SK-N-SH (cell line): ENCODE data around the gene TMPRSS6.

Source experiments
- CTCF ChIP-seq: fragments of 200-600 bp; sonication (generic); IDR thresholded peaks from 2 replicates; pipeline ENCODE4 v1.6.1; 2017; ENCODE audit warnings: antibody characterized with exemption, mild to moderate bottlenecking, moderate library complexity
- FOSL2 ChIP-seq: IDR thresholded peaks from 2 replicates; pipeline ENCODE4 v1.4.0; 2012; ENCODE audit warnings: low read depth, mild to moderate bottlenecking, moderate library complexity, borderline replicate concordance
- MAX ChIP-seq: IDR thresholded peaks from 2 replicates; pipeline ENCODE4 v1.4.0; 2012; ENCODE audit warnings: low read depth
- NFIC ChIP-seq: IDR thresholded peaks from 2 replicates; pipeline ENCODE4 v1.4.0; 2012; ENCODE audit warnings: borderline replicate concordance
- NRF1 ChIP-seq: IDR thresholded peaks from 2 replicates; pipeline ENCODE4 v1.6.1; 2012; ENCODE audit warnings: low read depth, mild to moderate bottlenecking, low read length
- RAD21 ChIP-seq: IDR thresholded peaks from 2 replicates; pipeline ENCODE4 v1.6.1; 2012; ENCODE audit warnings: mild to moderate bottlenecking, low read length
- SIN3A ChIP-seq: IDR thresholded peaks from 2 replicates; pipeline ENCODE4 v1.6.1; 2012; ENCODE audit warnings: low read depth, mild to moderate bottlenecking, low read length, moderate library complexity, borderline replicate concordance

GRCh38 chr22:37022483-37023337 lies 86.8 kb downstream of the TMPRSS6 start:
- TF ChIP-seq MAX (no peak), CTCF (no peak), NFIC (no peak), NRF1 (no peak), FOSL2 (no peak), RAD21 (no peak), SIN3A (no peak)
